H9 (cell line): Measurements from ENCODE around the gene B3GNT2. TPM values are rescaled to one million over a fixed set of nuclear protein-coding genes. Genes with fewer than 3 reads are reported as not detected.

ENCODE experiments used
- DNase-seq: peaks from one replicate; pipeline ENCODE4 v3.0.0-alpha.2; 2017
- H2AFZ ChIP-seq: one replicate; pipeline ENCODE4 v1.6.1; 2013; ENCODE audit warnings: mild to moderate bottlenecking, low read length, control low read depth, moderate library complexity
- H2AK5ac ChIP-seq: 2 replicates; pipeline ENCODE4 v1.6.1; 2013; ENCODE audit warnings: low read length, control low read depth, mixed read lengths; ENCODE audit not compliant: insufficient read length
- H2BK120ac ChIP-seq: one replicate; pipeline ENCODE4 v1.6.1; 2013; ENCODE audit warnings: low read depth, mild to moderate bottlenecking, low read length, control low read depth, inconsistent platforms; ENCODE audit not compliant: poor library complexity, severe bottlenecking
- H2BK12ac ChIP-seq: 2 replicates; pipeline ENCODE4 v1.6.1; 2013; ENCODE audit warnings: low read length, control low read depth, mixed read lengths, low read depth; ENCODE audit not compliant: insufficient read length
- H2BK15ac ChIP-seq: 2 replicates; pipeline ENCODE4 v1.6.1; 2013; ENCODE audit warnings: low read depth, low read length, control low read depth
- H2BK20ac ChIP-seq: one replicate; pipeline ENCODE4 v1.6.1; 2013; ENCODE audit warnings: low read depth, mild to moderate bottlenecking, low read length, control low read depth, inconsistent platforms; ENCODE audit not compliant: poor library complexity, severe bottlenecking
- H2BK5ac ChIP-seq: 2 replicates; pipeline ENCODE4 v1.6.1; 2013; ENCODE audit warnings: low read length, control low read depth, mixed read lengths; ENCODE audit not compliant: insufficient read length
- H3K14ac ChIP-seq: 2 replicates; pipeline ENCODE4 v1.6.1; 2013; ENCODE audit warnings: low read length, control low read depth; ENCODE audit not compliant: insufficient read depth
- H3K18ac ChIP-seq: 2 replicates; pipeline ENCODE4 v1.6.1; 2013; ENCODE audit warnings: low read depth, mild to moderate bottlenecking, mixed read lengths, low read length, control low read depth; ENCODE audit not compliant: insufficient read length
- H3K23ac ChIP-seq: 2 replicates; pipeline ENCODE4 v1.6.1; 2013; ENCODE audit warnings: low read length, control low read depth, mixed read lengths, low read depth; ENCODE audit not compliant: insufficient read length
- H3K23me2 ChIP-seq: 2 replicates; pipeline ENCODE4 v1.6.1; 2013; ENCODE audit warnings: low read depth, mild to moderate bottlenecking, mixed read lengths, low read length, control low read depth; ENCODE audit not compliant: insufficient read length, poor library complexity, severe bottlenecking
- H3K27ac ChIP-seq: 2 replicates; pipeline ENCODE4 v1.5.1; 2013; ENCODE audit warnings: low read length, control low read depth, mixed read lengths, low read depth; ENCODE audit not compliant: insufficient read length
- H3K27me3 ChIP-seq: 2 replicates; pipeline ENCODE4 v1.6.1; 2013; ENCODE audit warnings: low read length, control low read depth, inconsistent platforms; ENCODE audit not compliant: insufficient read depth
- H3K4ac ChIP-seq: 2 replicates; pipeline ENCODE4 v1.6.1; 2013; ENCODE audit warnings: low read depth, mild to moderate bottlenecking, control low read depth, inconsistent platforms, low read length, moderate library complexity
- H3K4me1 ChIP-seq: 2 replicates; pipeline ENCODE4 v1.6.1; 2013; ENCODE audit warnings: low read length, control low read depth, inconsistent platforms; ENCODE audit not compliant: insufficient read depth
- H3K4me2 ChIP-seq: 2 replicates; pipeline ENCODE4 v1.6.1; 2013; ENCODE audit warnings: low read length, control low read depth, mixed read lengths; ENCODE audit not compliant: insufficient read length, insufficient read depth
- H3K56ac ChIP-seq: 2 replicates; pipeline ENCODE4 v1.6.1; 2013; ENCODE audit warnings: low read depth, mild to moderate bottlenecking, mixed read lengths, low read length, control low read depth; ENCODE audit not compliant: insufficient read length
- H3K79me1 ChIP-seq: 2 replicates; pipeline ENCODE4 v1.6.1; 2013; ENCODE audit warnings: low read depth, mild to moderate bottlenecking, moderate library complexity, low read length, control low read depth, inconsistent platforms; ENCODE audit not compliant: insufficient read depth, poor library complexity, severe bottlenecking
- H3K79me2 ChIP-seq: 2 replicates; pipeline ENCODE4 v1.6.1; 2013; ENCODE audit warnings: low read length, control low read depth, inconsistent platforms; ENCODE audit not compliant: insufficient read depth
- H3K9ac ChIP-seq: 2 replicates; pipeline ENCODE4 v1.6.1; 2013; ENCODE audit warnings: low read length, control low read depth, mixed read lengths; ENCODE audit not compliant: insufficient read length; ENCODE audit errors: extremely low read depth
- H3K9me3 ChIP-seq: one replicate; pipeline ENCODE4 v1.6.1; 2013; ENCODE audit warnings: low read depth, low read length, inconsistent platforms; ENCODE audit not compliant: control insufficient read depth
- H3T11ph ChIP-seq: one replicate; pipeline ENCODE4 v1.6.1; 2013; ENCODE audit warnings: mild to moderate bottlenecking, low read length, control low read depth, inconsistent platforms
- H4K20me1 ChIP-seq: one replicate; pipeline ENCODE4 v1.6.1; 2013; ENCODE audit not compliant: control insufficient read depth, insufficient read length, insufficient read depth
- H4K5ac ChIP-seq: 2 replicates; pipeline ENCODE4 v1.6.1; 2013; ENCODE audit warnings: low read depth, mild to moderate bottlenecking, mixed read lengths, low read length, control low read depth; ENCODE audit not compliant: insufficient read length
- H4K8ac ChIP-seq: replicated peaks from 2 replicates; pipeline ENCODE4 v1.6.1; 2013; ENCODE audit warnings: low read length, control low read depth, mixed read lengths, low read depth; ENCODE audit not compliant: insufficient read length
- H4K91ac ChIP-seq: 2 replicates; pipeline ENCODE4 v1.6.1; 2013; ENCODE audit warnings: low read depth, mild to moderate bottlenecking, moderate library complexity, mixed read lengths, low read length, control low read depth; ENCODE audit not compliant: insufficient read length
- H3K27ac Mint-ChIP-seq, 3 experiments: 2 replicates in 2 of 3; 3 replicates in 1 of 3; pipeline ENCODE4 v1.8.0; 2020 to 2021; ENCODE audit warnings: mixed read lengths in 3 of 3, mild to moderate bottlenecking in 1 of 3, moderate library complexity in 1 of 3
- H3K27me3 Mint-ChIP-seq: 2 replicates; pipeline ENCODE4 v1.8.0; 2021; ENCODE audit warnings: low read depth, mild to moderate bottlenecking, moderate library complexity, mixed read lengths
- H3K36me3 Mint-ChIP-seq, 3 experiments: 2 replicates in 2 of 3; 3 replicates in 1 of 3; pipeline ENCODE4 v1.8.0; 2020 to 2021; ENCODE audit warnings: low read depth in 3 of 3, mixed read lengths in 3 of 3; ENCODE audit not compliant: insufficient read depth in 1 of 3
- H3K4me1 Mint-ChIP-seq, 2 experiments: 2 replicates each; pipeline ENCODE4 v1.8.0; 2020; ENCODE audit warnings: mixed read lengths in 2 of 2
- H3K4me3 Mint-ChIP-seq, 2 experiments: 2 replicates in 1 of 2; 3 replicates in 1 of 2; pipeline ENCODE4 v1.8.0; 2020 to 2021; ENCODE audit warnings: mild to moderate bottlenecking in 2 of 2, mixed read lengths in 2 of 2, moderate library complexity in 1 of 2
- H3K9me3 Mint-ChIP-seq, 2 experiments: 2 replicates in 1 of 2; 3 replicates in 1 of 2; pipeline ENCODE4 v1.8.0; 2020; ENCODE audit warnings: mild to moderate bottlenecking in 2 of 2, mixed read lengths in 2 of 2, moderate library complexity in 1 of 2
- CTCF ChIP-seq: fragments of 200-600 bp; sonication (generic); conservative IDR thresholded peaks from 3 replicates; pipeline ENCODE4 v1.8.0; 2021; ENCODE audit warnings: antibody characterized with exemption, mild to moderate bottlenecking
- WGBS: extraction: QIAGEN DNeasy Blood & Tissue Kit; methylation state at CpG from one replicate; pipeline ENCODE4 v1.1.7; 2013; ENCODE audit warnings: missing lambda C conversion rate, low lambda C conversion rate, mixed read lengths; ENCODE audit not compliant: insufficient read length; ENCODE audit errors: extremely low coverage; 5-methylcytosine and 5-hydroxymethylcytosine counted together
- total RNA-seq: library from RNA; stranded (reverse); gene quantifications from 2 replicates; pipeline ENCODE4 v1.2.1, GENCODE V29; 2021

B3GNT2 gene
- total RNA-seq, 1 experiment from 2014 or later, result 55.3 TPM

GRCh38 chr2:62204998-62205496, 9.1 kb downstream of the B3GNT2 start:
- Histone ChIP-seq H2BK20ac (no peak overlapping the region), H2AK5ac (no peak overlapping the region), H4K20me1 (no peaks in the 10 kb centered on the region), H4K91ac (no peak overlapping the region), H2BK12ac (no peak overlapping the region), H3K4me2 (no peak overlapping the region), H2BK120ac (no peak overlapping the region), H2BK15ac (no peak overlapping the region), H2AFZ (no peak overlapping the region), H3T11ph (no peak overlapping the region), H3K9me3 (no peaks in the 10 kb centered on the region), H2BK5ac (no peak overlapping the region), H3K79me2 (peaks cover 80% of the 10 kb centered on the region; the same call in 1 of the 2 replicates), H3K23me2 (no peaks in the 10 kb centered on the region), H3K23ac (no peak overlapping the region), H4K8ac (no peak overlapping the region), H3K27ac (no peak overlapping the region), H4K5ac (no peak overlapping the region), H3K9ac (no peak overlapping the region), H3K14ac (no peak overlapping the region), H3K56ac (no peak overlapping the region), H3K4me1 (peaks cover 9% of the 10 kb centered on the region; the same call in 1 of the 2 replicates), H3K18ac (no peak overlapping the region), H3K27me3 (no peaks in the 10 kb centered on the region), H3K79me1 (peaks cover 3% of the 10 kb centered on the region), H3K4ac (no peak overlapping the region)
- Mint-ChIP-seq H3K27ac (peak overlapping the region in 1 of 3 experiments; percentile 80; a peak in 2 of 7 replicates), H3K4me1 (peaks cover 83 to 87% of the 10 kb centered on the region in 2 experiments), H3K36me3 (peaks cover 0 to 2% (median 2%) of the 10 kb centered on the region in 3 experiments; a peak in 3 of 7 replicates), H3K4me3 (no peak overlapping the region), H3K9me3 (no peaks in the 10 kb centered on the region), H3K27me3 (no peaks in the 10 kb centered on the region)
- no peak for TF ChIP-seq CTCF
- WGBS, result no CpG with 5 or more reads among the region's 14 CpGs
- DNase-seq, result no peak
